Posterior vena cava (tissue), 2 donors: ENCODE data around the gene CCDC159. TPM values are rescaled to one million over a fixed set of nuclear protein-coding genes. Genes with fewer than 3 reads are reported as not detected.
"Not testable (repeated sequence)": the region's sequence is repeated elsewhere in the genome, so short reads cannot be mapped to it uniquely, and the experiment has no call there.

ENCODE experiments used
- DNase-seq: peaks from one replicate; pipeline ENCODE4 v3.0.0-alpha.2; 2020; ENCODE audit warnings: low spot score
- intact Hi-C, 2 donors: fragments of 100-400 bp; cut with DNase I; formaldehyde crosslinking; loops; one replicate each; pipeline versions ENCODE4 v1.14.1 to v1.14.2; 2022 to 2023
- long read RNA-seq, 2 donors: library from polyadenylated mRNA; unstranded; transcript quantifications; one replicate each; pipeline ENCODE4 v2.0.0, GENCODE V29; 2020 to 2021
- total RNA-seq, 2 donors: library from RNA; stranded (reverse); fragmentation: NEBNext Ultra II Directional; extraction: Animal tissue kit (Norgen Biotek cat#: 25700); gene quantifications; one replicate each; pipeline ENCODE4 v1.2.1, GENCODE V29; 2021
- donor health status: DM: yes; HTN: yes; CAD: no.
- donor health status: DM: yes; HTN: yes; CAD: no.

CCDC159 gene, protein sequence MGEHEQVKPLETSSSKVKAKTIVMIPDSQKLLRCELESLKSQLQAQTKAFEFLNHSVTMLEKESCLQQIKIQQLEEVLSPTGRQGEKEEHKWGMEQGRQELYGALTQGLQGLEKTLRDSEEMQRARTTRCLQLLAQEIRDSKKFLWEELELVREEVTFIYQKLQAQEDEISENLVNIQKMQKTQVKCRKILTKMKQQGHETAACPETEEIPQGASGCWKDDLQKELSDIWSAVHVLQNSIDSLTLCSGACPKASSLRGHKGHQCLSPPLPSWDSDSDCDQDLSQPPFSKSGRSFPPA
- 10 to 100 TPM; 13.0 to 20.9 TPM for total RNA-seq
- long read RNA-seq, donor 1, partial matches to known transcripts = 1 of 1 reads
- long read RNA-seq, donor 1, other reads (novel, unspliced or antisense) = 0 of 1 reads
- long read RNA-seq, donor 2, partial matches to known transcripts = 1 of 7 reads
- long read RNA-seq, donor 2, other reads (novel, unspliced or antisense) = 4 of 7 reads

DNA sequence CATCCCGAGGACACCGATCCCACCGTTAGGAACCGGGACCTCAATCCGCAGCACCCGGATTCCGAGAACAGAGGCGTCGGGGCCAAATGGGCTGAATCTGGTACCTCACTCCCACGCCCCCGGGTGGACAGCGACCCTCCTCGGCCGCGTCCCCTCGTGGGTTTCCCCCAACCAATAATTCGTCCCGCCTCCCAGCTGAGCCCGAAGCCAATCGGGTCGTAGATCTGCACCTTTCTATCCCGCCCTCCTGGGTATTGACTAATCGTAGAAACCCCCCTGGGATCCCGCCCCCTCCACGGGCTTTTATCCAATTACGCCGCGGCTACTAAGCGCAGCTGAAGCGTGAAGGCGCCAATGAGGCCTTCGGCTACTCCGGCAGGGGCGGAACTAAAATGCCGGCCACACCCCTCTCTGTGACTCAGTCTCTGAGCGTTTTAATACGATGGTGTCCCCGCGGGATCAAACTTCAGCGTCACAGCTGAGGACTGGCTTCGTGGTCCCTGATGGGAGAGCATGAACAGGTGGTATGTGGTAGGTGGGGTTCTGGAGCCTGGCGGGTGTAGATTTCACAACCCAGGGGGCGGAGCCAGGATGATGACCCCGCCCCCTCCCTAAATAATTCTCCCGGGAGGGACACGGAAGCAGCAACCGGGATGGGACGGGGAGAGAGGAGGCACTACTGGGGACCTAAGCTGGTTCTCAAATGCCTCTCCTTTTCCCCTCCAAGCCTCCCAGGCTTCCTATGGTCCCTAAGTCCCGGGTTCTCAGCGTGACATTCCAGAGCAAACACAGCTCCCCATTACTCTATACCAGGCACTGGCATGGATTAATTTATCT is at the start of gene CCDC159, which contains the start of gene TMEM205:
CCDC159 (plus strand) TSS at position 416 of the 837 bp plus-strand sequence; CDS start at position 504, 88 bp downstream.
TMEM205 (minus strand) TSS at position 165 of the 837 bp plus-strand sequence. CDS start 649 bp downstream, outside the sequence.
- intact Hi-C loops = no loop called here
- peak; percentile 99 for DNase-seq

DNA sequence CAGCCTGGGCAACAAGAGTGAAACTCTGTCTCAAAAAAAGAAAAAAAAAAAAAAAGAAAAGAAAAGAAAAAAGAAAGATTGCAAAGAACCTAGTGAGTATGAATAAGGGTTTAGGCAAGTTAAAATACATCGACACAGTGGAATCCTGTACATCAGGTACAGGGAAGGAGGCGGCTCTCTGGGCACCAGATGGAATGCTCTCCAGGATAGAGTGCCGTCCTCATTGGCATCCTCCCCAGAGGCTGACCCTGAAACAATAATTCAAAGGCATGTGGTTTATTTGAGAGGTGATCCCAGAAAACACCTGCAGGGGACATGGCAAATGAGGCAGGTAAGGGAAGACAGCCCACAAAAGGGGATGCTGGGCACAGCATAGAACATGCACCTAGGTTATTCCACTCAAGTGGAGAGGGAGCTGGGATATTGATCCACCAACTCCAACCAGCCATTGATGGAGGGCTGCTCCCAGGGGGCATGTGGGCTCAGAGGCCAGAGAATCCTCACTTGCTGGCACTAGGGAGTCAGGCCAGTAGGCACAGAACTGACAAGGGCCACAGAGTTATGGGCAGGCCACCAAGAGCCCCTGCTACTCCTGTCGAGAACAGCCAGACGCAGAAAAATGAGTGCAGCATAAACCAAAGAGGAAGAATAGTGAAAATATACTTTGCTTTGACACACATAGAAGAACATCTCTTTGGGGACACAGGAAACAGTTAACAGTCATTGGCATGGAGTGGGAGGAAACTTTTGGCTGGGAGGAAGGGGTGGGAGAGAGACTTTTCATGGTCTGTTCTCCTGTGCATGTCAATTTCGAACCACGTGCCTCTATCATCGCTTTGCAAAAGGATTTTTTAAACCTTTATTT is 46.1 kb upstream of the CCDC159 start:
- DNase-seq = no peak
- intact Hi-C loops = loop anchor here in 1 of 2 donors (5.0 kb wide), 1 partner anchor 147 kb away; no protein-coding TSS in a partner anchor

DNA sequence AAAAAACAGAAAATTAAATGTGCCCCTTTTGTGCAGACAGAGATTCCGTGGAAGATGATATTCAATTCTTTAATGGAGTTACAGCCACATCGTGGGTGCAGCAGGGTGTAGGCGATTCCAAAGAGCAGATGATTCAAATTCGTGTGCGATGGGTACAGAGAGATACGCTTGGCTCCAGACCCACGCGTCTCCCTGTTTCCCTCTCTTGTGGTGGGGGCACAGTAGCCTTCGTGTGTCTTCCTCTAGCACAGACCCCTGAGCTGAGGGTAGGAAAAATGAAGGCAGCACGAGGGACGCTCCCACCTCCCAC is 45.6 kb upstream of the CCDC159 start:
- intact Hi-C loops = no loop called here
- no peak for DNase-seq

DNA sequence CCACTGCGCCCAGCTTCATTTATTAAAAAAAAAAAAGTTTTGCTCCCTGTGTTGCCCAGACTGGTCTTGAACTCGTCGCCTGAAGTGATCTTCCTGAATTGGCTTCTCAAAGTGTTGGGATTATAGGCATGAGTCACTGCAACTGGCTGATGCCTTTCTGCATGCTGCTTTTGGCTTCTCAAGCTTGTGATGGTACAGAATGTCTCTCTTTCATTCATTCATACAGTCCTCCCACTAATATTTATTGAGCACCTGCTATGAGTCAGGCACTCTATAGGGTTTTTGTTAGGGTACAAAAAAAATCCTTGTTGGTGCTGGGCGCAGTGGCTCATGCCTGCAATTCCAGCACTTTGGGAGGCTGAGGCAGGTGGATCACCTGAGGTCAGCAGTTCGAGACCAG is 41.4 kb upstream of the CCDC159 start:
- no peak for DNase-seq
- intact Hi-C loops = no loop called here

DNA sequence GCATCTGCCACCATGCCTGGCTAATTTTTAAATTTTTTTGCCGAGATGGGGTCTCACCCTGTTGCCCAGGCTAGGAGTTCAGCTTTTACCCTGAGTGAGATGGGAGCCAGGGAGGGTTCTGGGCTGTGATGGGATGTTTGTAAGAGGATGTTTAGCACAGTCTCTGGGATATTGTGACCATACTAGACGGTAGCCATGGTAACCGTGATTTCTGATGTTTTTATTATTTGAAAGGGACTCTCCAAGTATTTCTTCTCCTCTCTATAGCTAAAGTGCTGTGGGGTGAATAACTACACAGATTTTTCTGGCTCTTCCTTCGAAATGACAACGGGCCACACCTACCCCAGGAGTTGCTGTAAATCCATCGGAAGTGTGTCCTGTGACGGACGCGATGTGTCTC is 40.0 kb upstream of the CCDC159 start:
- intact Hi-C loops = no loop called here
- DNase-seq = no peak

DNA sequence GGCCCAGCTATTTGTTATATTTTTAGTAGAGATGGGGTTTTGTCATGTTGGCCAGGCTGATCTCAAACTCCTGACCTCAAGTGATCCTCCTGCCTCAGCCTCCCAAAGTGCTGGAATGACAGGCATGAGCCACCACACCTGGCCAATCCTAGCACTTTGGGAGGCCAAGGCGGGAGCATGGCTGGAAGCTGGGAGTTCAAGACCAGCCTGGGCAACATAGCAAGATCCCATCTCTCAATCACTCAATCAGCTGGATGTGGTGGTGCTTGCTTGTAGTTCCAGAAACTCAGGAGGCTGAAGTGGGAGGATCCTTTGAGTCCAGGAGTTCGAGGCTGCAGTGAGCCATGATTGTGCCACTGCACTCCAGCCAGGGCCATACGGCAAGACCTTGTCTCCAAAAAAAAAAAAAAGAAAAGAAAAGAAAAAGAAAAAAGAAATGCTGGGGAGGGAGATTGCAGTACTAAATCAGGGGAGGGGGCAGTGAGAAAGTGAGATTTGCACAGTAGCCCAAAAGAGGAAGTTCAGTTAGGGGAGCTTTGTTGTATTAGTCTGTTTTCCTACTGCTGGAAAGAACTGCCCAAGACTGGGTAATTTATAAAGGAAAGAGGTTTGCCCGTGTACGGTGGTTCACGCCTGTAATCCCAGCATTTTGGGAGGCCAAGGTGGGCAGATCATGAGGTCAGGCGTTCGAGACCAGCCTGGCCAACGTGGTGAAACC is 25.9 kb upstream of the CCDC159 start:
- intact Hi-C loops, DNase-seq: not testable (repeated sequence)

DNA sequence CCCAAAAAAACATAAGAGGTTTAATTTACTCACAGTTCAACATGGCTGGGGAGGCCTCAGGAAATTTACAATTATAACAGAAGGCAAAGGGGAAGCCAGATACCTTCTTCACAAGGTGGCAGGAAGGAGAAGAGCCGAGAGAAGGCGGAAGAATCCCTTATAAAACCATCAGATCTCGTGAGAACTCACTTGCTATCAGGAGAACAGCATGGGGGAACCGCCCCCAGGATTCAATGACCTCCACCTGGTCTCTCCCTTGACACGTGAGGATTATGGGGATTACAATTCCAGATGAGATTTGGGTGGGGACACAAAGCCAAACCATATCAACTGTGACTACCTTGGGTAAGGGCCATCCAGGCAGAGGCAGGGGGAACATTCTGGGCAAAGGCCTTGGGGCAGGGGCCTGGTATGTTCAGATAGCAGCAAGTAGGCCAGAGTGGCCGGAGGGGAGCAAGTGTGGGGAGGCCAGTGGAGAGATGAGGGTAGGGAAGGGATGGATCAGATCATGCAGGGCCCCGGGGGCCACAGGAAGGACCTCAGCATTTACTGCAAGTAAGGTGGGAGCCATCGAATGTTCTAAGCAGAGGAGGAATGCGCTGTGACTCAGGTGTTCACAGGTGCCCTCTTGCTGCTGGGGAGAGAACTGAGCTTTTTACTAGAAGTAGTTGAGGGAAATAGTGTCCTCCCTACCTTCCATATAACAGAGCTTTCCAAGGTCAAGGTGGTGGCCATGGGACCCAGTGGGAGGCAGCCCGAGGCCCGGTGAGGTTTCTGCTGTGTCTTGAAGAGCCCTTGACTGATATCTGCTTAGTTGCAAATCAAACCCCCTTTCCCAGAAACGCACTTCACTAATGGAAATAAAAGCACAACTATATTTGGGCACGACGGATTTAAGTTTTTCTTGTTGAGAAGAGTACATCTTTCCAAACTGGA is 24.9 kb upstream of the CCDC159 start:
- no peak for DNase-seq
- intact Hi-C loops = no loop called here

DNA sequence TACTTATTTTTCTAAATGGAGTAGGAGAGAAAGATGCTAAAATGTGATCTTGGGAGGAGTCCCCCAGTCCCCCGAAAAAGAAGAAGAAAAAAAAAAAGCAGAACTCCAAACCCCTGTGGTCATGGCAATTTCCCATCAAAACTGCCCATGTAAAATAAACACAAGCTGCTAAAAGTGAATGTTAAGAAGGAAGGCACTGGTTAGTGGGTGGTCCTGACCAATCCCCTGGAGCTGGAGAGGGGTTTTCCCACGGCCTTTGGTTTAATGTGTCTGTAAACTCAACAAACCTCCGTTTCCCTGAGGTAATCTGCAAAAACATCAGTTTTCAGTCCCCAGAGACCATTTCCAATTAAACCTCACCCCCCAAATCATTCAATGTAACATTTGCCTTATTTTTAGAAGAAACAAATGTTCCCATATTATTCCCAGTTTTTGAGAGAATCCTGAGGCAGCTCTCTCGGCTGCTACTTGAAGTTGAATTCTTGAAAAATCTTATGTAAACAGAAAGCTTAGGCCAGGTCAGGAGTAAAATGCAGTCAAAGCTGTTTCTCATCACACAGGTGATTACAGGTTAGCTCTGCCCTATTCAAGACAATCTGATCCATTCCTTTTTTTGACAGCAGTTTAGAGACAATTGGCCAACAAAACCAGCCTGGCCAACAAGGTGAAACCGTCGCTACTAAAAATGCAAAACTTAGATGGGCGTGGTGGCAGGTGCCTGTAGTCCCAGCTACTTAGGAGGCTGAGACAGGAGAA is 23.9 kb upstream of the CCDC159 start:
- no peak for DNase-seq
- intact Hi-C loops = no loop called here

DNA sequence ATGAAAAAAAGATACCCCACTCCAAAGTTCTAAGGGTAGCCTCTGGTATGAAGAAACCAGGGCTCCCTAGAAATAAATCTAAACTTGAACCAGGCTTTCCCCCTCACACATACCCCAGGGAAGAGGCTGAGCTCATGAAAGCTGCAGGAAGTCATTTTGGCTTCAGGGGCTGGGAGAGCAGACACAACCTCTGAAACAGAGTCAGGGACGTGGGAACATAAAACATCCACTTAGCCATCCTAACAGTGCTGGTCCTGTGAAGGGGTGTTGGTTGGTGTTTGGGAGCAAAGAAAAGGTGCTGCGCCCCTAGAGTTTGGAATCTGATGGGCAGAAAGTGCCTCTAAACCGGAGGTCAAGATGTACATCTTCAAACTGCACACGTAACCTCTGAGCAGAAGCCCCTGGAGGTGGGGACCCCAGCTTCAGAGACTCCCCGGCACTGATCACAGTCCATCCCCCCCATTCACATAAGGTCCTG is 22.7 kb upstream of the CCDC159 start:
- intact Hi-C loops = no loop called here
- DNase-seq = no peak

DNA sequence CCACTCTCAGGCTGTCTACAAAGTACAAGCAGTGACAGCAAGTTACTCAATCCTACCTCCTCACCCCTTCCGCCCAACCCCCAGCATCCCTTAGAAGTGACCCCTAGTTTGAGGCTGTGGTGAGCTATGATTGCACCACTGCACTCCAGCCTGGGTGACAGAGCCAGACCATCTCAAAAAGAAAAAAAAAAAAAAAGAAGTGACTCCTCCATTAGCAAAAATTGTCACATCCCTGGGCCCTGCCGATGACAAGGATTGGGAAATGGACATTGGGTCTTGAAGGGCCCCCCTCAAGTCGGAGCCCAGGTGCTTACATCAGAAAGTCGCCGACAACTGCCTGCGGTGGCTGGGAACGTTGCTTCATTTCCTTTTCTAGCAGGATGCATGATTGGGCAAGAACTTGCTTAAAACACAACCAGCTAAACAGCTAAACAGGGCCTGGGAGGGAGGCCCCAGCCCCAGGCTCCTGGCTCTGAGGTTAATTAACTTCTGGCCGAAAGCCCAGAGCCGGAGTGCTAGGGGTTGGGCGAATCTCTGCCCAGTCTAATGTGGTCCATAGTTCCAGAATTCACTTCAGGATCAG is 22.1 kb upstream of the CCDC159 start:
- intact Hi-C loops = no loop called here
- DNase-seq = peak; percentile 93

DNA sequence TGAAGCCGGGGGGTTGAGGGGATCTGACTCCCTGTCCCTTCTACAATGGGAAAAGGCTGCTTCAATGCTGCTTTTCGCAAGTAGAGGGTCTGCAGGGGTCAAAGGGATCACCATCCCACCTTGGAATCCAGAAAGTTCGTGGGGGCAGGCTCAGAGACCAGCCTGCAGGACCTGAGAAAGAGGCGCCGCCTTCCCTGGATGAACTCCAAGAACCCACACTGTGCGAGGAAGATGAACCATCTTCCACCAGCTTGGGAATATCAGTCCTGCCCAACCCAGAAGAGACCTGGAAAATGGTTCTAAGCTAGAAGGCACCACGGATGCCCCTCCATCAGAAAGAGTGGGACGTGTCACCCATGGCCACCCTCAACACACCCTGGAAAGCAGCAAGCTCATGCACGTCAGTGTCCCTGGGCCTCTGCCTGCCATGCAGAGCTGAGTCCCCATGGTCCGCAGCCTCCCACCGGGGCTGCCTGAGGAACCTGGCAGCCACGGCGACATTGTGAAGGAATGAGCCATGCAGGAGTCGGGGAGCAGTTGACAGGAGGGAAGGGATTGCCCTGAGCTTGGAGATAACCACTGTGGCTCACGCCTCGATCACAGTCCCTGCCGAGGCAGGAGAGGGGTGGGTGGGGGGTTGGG is 21.4 kb upstream of the CCDC159 start:
- intact Hi-C loops = no loop called here
- no peak for DNase-seq

DNA sequence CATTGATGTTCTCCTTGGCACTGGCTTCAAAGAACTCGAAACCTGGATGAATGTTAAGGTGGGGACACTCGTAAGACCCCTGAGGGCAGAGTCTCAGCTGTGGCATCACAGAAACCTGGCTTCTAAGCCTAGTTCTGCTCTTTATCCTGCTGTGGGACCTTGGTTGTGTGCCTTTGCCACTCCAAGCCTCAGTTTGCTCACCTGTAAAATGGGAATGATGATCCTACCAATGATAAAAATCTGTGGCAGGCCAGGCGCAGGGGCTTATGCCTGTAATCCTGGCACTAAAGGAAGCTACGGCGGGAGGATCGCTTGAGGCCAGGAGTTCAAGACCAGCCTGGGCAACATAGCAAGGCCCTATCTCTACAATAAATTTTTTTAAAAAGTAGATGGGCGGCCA is 20.8 kb upstream of the CCDC159 start:
- DNase-seq = no peak
- intact Hi-C loops = no loop called here

DNA sequence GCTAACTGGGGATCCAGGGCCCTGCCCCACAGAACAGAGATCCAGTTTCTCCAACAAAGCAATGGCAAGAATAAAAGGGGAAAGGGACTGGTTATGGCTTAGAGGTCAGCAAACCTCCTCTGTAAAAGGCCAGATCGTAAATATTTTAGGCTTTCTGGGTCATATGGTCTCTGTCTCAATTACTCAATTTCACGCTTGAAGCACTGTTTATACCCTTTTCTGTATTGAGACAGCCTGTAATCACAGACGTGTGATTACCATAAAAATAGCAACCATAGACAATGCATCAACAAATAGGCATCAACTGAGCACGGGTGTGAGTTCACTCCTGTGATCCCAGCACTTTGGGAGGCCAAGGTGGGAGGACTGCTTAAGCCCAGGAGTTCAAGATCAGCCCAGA is 16.2 kb upstream of the CCDC159 start:
- intact Hi-C loops = no loop called here
- DNase-seq = no peak

DNA sequence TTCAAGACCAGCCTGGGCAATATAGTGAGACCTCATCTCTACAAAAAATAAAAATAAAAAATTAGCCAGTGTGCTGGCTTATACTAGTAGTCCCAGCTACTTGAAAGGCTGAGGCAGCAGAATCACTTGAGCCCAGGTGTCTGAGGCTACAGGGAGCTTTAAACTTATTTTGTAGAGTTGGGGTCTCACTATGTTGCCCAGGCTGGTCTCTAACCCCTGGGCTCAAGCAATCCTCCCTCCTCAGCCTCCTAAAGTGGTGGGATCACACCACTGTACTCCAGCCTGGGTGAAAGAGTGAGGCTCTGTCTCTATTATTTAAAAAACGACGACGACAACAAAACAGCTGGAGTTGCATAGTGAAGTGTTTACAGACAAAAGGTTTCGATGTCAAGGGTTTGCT is 14.8 kb upstream of the CCDC159 start:
- no peak for DNase-seq
- intact Hi-C loops = no loop called here

DNA sequence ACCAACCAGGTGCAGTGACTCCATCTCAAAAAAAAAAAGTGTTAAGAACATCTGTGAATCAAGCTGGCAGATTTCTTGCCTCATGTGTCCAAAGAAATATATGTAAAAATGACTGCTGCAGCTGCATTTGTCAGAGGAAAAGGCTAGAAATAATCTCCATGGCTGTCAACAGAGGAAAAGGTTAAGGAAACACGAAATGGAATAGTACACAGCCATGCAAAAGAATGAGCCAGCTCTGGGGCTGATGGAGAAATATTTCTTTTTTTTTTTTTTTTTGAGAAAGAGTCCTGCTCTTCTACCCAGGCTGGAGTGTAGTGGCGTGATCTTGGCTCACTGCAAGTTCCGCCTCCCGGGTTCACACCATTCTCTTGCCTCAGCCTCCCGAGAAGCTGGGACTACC is 13.5 kb upstream of the CCDC159 start:
- intact Hi-C loops = no loop called here
- DNase-seq = no peak

DNA sequence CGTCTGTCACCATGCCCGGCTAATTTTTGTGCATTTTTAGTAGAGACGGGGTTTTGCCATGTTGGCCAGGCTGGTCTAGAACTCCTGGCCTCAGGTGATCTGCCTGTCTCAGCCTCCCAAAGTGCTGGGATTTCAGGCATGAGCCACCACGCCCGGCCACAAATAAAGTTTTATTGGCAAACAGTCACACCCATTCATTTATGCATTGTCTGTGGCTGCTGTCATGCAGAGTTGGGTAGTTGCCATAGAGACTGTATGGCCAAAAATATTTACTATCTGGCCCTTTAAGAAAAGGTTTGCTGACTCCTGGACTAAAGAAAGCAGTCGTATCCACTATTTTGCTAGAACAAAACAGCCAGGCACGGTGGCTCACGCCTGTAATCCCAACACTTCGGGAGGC is 12.5 kb upstream of the CCDC159 start:
- intact Hi-C loops, DNase-seq: not testable (repeated sequence)
